ENCODE results near the gene PPP1R15B. TPM values are rescaled to one million over a fixed set of nuclear protein-coding genes. Genes with fewer than 3 reads are reported as not detected.
"Not testable (repeated sequence)": the region's sequence is repeated elsewhere in the genome, so short reads cannot be mapped to it uniquely, and the experiment has no call there.

Gene PPP1R15B
- total RNA-seq, 1 experiment from 2014 or later = 24.8 TPM

- in situ Hi-C loops (cut with HindIII; ENCODE audit: low pct_unique_long_range_greater_than_20kb, low sequenced_read_pairs) = no loop called here
- no peak for DNase-seq (ENCODE audit: low read depth, low spot score)
These were observed 18.1 kb upstream of the PPP1R15B start for GRCh38 chr1:204429746-204430145.

DNA sequence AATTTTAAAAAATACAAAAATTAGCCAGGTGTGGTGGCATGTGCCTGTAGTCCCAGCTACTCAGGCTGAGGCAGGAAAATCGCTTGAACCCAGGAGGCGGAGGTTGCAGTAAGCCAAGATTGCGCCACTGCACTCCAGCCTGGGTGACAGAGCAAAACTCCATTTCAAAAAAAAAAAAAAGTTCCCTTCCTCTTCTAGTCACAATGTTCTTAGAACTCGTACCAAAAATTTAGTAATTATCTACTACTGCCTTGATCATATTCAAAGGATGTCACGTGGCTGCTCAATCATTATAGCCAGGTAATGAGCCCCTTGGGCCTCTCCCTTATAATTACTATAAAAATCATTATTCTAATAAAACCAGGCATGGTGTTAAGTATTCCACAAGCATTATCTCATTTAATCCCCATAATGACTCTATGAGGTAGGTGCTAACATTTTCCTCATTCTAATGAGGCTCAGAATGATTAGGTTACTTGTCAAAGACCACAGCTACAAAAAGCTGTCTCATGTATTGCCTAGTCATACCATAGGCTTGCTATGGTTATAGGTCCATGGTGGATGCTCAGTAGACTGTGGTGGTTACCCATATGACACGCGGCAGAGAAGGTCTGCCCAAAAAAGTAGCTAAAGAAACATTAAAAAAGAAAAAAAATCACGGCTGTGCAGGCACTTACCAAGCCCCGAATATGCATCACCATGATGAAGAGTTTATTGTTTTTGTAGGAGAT is 15.5 kb upstream of the PPP1R15B start:
- no peak for DNase-seq (ENCODE audit: low read depth, low spot score)
- in situ Hi-C loops (cut with HindIII; ENCODE audit: low pct_unique_long_range_greater_than_20kb, low sequenced_read_pairs) = no loop called here

DNA sequence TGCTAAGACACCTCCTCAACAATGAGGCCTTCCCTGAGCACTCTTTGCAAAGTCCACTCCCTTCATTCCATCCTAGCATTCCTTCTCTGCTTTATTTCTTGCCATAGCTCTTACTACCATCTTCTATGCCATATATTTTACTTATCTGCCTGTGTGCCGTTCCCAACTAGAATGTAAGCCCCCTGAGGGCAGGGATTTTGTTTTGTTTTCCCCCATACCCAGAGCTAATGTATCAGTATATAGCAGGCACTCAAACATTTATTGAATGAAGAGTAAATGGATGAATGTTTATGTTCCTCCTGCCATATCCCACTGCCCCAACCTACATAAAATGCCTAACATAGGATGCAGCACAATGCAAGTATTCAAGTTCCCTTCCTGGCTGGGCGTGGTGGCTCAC is 14.9 kb upstream of the PPP1R15B start:
- DNase-seq (ENCODE audit: low read depth, low spot score) = no peak
- in situ Hi-C loops (cut with HindIII; ENCODE audit: low pct_unique_long_range_greater_than_20kb, low sequenced_read_pairs) = no loop called here

GRCh38 chr1:204426035-204426436 is 14.4 kb upstream of the PPP1R15B start:
- in situ Hi-C loops (cut with HindIII; ENCODE audit: low pct_unique_long_range_greater_than_20kb, low sequenced_read_pairs) = no loop called here
- no peak for DNase-seq (ENCODE audit: low read depth, low spot score)

- DNase-seq (ENCODE audit: low read depth, low spot score) = no peak
- in situ Hi-C loops (cut with HindIII; ENCODE audit: low pct_unique_long_range_greater_than_20kb, low sequenced_read_pairs) = no loop called here
These were observed 13.0 kb upstream of the PPP1R15B start for GRCh38 chr1:204424621-204425020.

DNA sequence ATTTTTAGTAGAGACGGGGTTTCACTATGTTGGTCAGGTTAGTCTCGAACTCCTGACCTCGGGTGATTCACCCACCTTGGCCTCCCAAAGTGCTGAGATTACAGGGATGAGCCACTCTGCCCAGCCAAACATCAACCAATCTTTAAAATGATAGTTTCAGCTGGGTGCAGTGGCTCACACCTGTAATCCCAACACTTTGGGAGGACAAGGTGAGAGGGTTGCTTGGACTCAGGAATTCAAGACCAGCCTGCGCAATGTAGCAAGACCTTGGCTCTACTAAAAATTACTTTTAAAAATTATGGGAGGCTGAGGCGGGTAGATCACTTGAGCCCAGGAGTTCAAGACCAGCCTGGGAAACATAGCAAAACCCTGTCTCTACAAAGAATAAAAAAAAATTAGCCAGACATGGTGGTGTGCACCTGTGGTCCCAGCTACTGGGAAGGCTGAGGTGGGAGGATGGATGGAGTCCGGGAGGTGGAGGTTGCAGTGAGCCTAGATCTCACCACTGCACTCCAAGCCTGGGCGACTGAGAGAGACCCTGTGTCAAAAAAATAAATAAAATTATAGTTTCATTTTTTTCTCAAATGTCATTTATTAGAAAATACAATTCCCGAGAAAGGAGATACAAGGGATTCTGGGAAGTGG is 10.6 kb upstream of the PPP1R15B start:
- in situ Hi-C loops (cut with HindIII; ENCODE audit: low pct_unique_long_range_greater_than_20kb, low sequenced_read_pairs); DNase-seq (ENCODE audit: low read depth, low spot score): not testable (repeated sequence)

- DNase-seq (ENCODE audit: low read depth, low spot score) = no peak
- in situ Hi-C loops (cut with HindIII; ENCODE audit: low pct_unique_long_range_greater_than_20kb, low sequenced_read_pairs) = no loop called here
These were observed 9.8 kb upstream of the PPP1R15B start for GRCh38 chr1:204421441-204421840.

DNA sequence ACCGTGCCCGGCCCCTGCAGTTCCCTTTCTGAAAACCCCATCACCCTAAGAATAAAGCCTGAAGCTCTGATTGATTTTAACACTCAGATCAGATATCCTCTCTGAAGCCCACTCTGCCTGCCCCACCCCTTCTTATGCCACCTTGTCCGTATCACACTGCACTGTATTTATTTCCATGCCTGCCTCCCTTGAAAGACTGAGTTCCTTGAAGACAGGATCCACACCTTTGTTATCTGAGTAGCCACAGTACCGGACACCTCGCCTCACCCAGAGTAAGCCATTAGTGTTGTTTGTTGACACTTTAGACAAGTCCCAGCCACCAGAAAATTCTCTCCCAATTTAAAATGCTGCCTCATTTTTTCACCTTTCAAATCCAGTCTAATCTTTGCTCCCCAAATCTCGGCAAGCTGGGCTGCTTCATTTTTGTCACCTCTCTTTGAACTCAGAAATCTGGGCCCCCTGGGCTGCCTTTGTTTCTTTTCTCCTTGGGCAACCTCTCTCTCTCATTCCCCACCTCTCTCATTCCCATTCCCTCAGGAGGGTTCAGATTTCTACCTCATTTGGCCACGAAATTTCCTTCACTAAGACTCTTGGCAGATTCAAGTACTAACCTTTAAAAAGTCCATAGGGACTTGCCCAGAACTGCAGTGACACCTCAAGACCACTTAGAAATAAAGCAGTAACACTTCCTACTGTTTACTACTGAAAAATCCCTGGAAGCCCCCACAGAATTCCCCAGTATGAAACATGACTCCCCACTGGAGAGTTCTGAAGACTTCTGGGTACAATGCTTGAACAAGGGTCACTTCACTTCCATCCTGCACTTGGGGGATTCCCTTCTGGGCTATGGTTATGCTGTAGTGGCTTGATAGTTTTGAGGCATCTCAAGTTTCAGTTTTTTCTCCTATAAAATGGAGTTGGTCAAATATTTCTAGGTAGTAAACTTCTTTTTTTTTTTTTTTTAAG is 8.7 kb upstream of the PPP1R15B start:
- in situ Hi-C loops (cut with HindIII; ENCODE audit: low pct_unique_long_range_greater_than_20kb, low sequenced_read_pairs) = no loop called here
- DNase-seq (ENCODE audit: low read depth, low spot score) = no peak

DNA sequence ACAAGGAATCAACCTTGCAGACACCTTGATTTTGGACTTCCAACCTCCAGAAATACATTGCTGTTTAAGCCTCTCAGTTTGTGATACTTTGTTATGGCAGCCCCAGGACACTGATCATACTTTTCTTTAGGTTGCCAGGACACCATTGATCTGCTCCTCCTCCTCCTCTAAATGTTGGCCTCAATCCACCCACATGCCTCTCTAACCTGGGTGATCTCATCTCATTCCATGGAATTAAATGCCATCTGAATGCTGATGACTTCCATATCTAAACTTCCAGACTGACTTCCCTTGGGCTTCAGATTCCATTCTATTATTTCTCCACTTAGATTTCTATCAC is 7.4 kb upstream of the PPP1R15B start:
- DNase-seq (ENCODE audit: low read depth, low spot score) = no peak
- in situ Hi-C loops (cut with HindIII; ENCODE audit: low pct_unique_long_range_greater_than_20kb, low sequenced_read_pairs) = no loop called here

- in situ Hi-C loops (cut with HindIII; ENCODE audit: low pct_unique_long_range_greater_than_20kb, low sequenced_read_pairs) = no loop called here
These were observed 6.8 kb upstream of the PPP1R15B start for GRCh38 chr1:204418174-204419063.

GRCh38 chr1:204417074-204417997 is 5.7 kb upstream of the PPP1R15B start:
- DNase-seq (ENCODE audit: low read depth, low spot score) = peak; percentile 56
- in situ Hi-C loops (cut with HindIII; ENCODE audit: low pct_unique_long_range_greater_than_20kb, low sequenced_read_pairs) = no loop called here

More at GRCh38 chr1:204418174-204419063, 6.8 kb upstream of the PPP1R15B start:
- DNase-seq (ENCODE audit: low read depth, low spot score) = no peak

- no peak for DNase-seq (ENCODE audit: low read depth, low spot score)
- in situ Hi-C loops (cut with HindIII; ENCODE audit: low pct_unique_long_range_greater_than_20kb, low sequenced_read_pairs) = no loop called here
These were observed 5.0 kb upstream of the PPP1R15B start for GRCh38 chr1:204416589-204417073.

- in situ Hi-C loops (cut with HindIII; ENCODE audit: low pct_unique_long_range_greater_than_20kb, low sequenced_read_pairs) = no loop called here
- DNase-seq (ENCODE audit: low read depth, low spot score) = no peak
These were observed 3.7 kb upstream of the PPP1R15B start for GRCh38 chr1:204415351-204415750.

DNA sequence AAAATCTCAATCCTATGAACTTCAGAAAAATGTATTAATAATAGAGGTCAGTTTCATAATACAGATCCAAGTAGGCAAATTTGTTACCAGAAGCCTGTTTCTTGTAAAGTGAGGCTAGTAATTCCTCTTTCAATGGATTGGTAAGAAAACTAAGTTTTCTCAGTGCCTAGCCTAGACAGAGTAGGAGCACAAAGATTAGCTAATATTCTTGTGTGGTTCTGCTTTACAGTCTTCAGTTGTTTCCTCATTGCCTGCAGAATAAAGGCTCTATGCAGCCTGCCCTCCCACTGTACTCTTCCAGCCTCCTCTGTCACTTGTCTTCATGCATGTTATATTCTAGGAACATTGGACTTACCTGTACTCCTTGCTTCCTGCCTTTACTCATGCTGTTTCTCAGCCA is 2.4 kb upstream of the PPP1R15B start:
- in situ Hi-C loops (cut with HindIII; ENCODE audit: low pct_unique_long_range_greater_than_20kb, low sequenced_read_pairs) = no loop called here
- DNase-seq (ENCODE audit: low read depth, low spot score) = no peak

DNA sequence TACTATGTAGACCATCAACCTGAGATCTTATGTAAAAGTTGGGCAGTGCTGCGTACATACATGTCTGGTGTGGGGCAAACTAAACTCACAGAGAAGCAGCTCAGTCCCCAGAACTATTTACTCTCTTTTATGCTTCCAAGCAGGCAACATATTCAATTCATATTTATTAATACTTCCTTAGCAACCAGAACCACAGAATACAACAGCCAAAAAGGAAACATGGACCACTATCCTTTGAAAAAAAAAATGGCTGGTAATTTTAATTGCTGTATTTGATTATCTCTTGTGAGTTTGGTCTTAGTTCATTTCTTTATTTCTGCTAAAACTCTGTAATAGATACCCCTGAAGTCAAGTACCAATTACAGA is 1.5 kb upstream of the PPP1R15B start:
- no peak for DNase-seq (ENCODE audit: low read depth, low spot score)

GRCh38 chr1:204410688-204411450 is 748 bp downstream of the PPP1R15B start:
- DNase-seq (ENCODE audit: low read depth, low spot score) = peak; percentile 10
- in situ Hi-C loops (cut with HindIII; ENCODE audit: low pct_unique_long_range_greater_than_20kb, low sequenced_read_pairs) = no loop called here

More for the DNA sequence above, 1.5 kb upstream of the PPP1R15B start:
- in situ Hi-C loops (cut with HindIII; ENCODE audit: low pct_unique_long_range_greater_than_20kb, low sequenced_read_pairs) = no loop called here
